Erythroblast (primary cell): ENCODE results near the gene GPC3.

ENCODE experiments used
- GATA1 ChIP-seq: IDR thresholded peaks from 2 replicates; pipeline ENCODE4 v1.6.1; 2011; ENCODE audit warnings: low read depth, mild to moderate bottlenecking, control low read depth, low read length, moderate library complexity
- POLR2A ChIP-seq: IDR thresholded peaks from 2 replicates; pipeline ENCODE4 v1.6.1; 2011; ENCODE audit warnings: mild to moderate bottlenecking, low read length

DNA sequence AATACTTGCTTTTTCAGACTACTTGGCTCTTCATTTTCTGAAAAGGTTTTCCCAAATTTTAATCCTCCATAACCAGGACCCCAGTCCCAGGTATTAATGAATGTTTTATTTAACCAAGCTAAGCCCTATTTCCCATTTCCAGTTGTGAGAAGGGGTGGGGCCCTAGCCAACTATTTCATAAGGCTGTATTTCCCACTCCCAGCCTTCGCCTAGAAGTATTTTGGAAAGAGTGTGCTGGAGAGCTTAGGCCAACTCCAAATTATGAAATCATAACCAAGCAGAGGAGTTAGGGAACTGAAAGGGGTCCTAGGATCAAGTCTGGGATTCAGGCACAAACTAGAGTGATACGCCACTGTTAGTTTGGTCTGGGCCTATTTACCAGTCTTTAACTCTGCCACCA lies 421.7 kb downstream of the GPC3 start:
- TF ChIP-seq POLR2A (no peak), GATA1 (no peak)
